Activated naive CD8-positive, alpha-beta T cell treated with anti-CD3 and anti-CD28 coated beads, Interleukin-2, amount 50 U/mL, for 16 hours (primary cell): ENCODE data around the gene CLASP1.
"Not testable (repeated sequence)": the region's sequence is repeated elsewhere in the genome, so short reads cannot be mapped to it uniquely, and the experiment has no call there.

ENCODE experiments used
- DNase-seq: peaks from one replicate; pipeline ENCODE4 v3.0.0-alpha.2; 2020; ENCODE audit warnings: low read depth, low spot score

Gene CLASP1

DNA sequence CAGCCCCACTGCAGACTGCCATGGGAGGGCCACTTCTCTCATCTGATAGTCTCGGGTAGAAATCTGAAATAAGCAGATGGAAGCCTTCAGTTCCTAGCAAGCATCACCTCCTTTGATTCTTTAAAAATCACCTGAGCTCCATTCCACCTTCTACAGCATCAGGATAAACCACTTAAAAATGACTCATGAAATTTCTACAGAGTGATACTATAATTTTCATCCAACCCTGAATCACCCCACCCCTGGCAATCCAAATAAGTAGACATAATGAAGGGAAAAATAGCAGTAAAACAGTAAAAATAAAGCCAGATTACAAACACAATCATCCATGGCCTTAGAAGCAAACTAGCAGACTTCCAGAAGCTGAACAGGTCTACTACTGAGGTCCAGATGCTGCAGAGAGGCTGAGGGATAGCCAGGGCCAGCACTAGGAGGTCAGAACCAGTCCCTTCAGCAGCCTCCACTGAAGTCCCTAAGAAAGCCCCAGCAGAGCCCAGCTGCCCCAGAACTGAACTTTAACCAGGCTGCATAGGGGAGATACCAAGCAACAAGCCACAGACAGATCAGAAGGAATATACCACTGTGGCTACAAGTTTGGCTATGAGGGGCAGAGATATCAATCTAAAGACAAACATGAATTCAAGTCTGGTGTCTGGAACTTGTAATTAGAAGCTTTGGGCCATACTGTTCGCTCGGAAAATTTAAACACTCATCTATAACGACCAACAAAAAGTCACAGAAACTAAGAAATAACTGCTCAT is 173.3 kb downstream of the CLASP1 start:
- no peak for DNase-seq

DNA sequence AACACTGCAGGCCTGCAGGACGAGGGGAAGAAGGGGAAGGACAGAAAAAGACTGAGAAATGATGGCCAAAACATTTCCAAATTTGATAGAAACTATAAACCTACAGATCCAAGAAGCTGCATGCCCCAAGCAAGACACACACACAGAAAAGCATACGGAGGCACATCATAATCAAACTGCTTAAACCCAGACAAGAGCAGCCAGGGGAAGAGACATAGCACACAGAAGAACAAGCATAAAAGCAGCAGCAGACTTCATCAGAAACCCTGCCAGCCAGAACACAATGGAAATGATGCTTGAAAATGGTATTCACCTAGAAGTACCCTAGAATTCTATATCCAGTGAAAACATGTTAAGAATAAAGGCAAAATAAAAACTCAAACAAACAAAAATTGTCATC is 175.8 kb downstream of the CLASP1 start:
- DNase-seq, result no peak

DNA sequence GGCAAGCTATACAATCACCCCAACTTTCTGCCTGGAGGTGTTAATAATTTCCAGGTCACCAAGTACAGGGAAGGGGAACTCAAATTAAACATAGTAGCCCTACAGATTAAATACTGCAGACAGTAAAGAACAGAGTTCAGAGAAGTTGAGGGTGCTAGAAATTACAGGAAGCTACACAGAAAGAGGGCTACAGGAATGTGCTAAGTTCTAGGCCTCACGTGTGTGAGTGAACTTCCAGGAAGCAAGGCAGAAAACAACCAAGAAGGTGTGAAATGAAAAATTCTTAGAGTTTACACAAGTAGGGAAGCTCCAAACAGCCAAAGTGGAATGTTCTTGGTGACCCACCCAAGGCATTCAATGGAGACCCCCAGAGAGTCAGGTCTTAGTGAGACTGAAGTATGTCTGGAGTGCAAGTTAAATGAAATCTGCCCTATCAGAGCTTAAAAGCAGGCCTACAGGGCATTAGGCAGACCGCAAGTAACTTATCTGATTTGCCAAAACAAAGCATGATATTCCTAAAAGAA is 176.7 kb downstream of the CLASP1 start:
- no peak for DNase-seq

DNA sequence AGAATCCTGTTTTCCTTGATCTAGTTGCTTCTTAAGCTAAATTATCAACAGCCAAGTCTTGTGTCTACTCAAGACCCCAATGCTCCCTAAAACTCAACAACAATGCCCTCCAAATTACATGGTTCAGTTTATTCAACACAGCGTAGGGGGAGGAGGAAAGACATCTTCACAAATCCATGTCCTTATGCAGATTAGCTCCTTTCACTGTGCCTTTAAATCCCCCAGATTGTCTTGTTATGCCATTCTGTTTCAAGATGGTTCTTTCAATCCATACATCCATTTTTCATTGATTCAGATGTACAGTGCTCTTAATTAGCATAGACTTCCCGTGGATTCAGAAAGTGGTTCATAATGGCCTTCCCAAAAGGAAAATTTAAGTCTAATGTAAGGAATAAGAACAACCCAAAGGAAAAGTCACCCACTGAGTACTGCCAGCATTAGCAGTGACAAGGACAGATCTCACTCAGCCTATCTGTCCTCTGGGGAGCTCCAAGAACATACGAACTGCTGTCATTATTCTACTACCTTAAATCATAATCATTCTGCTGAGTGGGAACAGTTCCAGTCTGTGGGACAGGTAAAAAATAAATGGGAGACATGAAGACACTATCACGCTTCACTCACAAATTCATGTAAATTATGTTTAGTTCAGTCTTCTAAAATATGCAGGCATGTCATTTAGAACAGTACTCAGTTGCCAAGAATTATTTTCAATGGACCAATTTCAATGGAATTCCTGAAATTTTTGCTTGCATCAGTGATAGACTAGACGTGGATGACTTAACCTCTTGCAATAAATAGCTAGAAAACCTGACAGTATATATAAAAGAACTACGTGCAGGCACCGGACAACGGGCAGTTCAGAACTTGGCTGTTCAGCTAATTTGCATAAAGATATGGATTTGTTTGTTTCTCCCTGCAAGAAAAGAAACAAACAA is 177.5 kb downstream of the CLASP1 start:
- no peak for DNase-seq

DNA sequence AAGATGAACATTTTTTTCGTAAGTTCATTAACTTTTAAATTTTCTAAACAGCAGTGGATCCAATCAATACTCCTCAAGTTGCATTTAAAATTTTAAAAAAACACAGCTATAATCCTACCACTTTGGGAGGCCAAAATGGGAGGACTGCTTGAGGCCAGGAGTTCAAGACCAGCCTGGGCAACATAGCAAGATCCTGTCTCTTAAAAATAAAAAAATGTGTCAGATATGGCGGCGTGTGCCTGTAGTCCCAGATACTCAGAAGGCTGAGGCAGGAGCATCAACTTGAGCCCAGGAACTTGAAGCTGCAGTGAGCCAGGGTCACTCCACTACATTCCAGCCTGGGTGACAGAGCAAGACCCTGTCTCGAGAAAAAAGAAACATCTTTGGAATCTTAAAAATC is 178.3 kb downstream of the CLASP1 start:
- no peak for DNase-seq

DNA sequence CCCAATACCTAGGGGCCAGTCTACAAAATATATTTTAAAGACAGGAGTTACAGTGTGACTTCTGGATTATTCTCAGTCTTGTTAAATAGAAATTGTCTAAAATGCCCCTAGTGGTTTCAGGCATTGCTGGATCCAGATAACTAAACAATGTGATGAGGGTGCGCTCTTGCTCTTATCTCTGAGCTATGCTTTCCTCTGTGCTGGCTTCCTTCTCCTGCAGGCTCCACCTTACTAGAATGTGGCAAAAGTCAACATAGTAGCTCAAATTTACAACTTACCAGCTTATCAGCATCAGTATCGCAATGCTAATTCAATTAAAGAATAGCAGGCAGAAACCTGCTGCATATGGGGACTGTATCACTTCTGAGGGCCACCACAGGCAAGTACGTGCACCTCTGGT is 179.9 kb downstream of the CLASP1 start:
- DNase-seq, result no peak

DNA sequence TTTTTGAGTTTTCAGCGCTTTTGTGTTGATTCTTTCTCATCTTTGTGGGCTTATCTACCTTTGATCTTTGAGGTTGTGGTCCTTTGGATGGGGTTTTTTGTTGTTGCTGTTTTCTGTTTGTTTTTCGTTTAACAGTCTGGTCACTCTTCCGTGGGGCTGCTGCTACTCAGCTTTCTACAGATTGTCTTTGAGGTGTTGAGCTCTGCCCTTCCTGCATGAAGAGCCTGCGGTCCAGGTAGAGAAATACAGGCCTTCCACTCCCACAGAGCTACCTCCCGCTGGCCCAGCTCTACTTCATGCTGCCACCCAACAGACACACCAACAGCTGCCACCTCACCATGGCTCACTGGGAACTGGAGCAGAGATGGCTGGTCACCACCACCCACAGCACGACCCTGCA is 180.3 kb downstream of the CLASP1 start:
- no peak for DNase-seq

DNA sequence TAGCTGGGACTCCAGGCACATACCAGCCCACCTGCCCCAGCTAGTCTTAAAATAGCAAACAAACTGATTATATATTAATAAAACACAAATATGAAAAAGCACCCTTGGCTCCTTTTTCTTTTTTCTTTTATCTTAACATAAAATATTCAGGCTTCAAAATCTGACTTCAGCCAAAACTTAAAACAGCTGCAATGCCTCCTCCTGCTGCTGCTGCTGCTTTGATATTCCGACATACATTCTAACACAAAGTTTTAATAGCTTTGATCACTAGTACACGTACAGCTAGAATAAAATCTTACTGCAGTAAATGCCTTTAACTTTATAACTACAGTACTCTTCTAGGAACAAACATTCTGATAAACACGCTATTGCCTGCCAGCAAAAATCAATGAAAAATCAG is 190.0 kb downstream of the CLASP1 start:
- DNase-seq, result no peak

DNA sequence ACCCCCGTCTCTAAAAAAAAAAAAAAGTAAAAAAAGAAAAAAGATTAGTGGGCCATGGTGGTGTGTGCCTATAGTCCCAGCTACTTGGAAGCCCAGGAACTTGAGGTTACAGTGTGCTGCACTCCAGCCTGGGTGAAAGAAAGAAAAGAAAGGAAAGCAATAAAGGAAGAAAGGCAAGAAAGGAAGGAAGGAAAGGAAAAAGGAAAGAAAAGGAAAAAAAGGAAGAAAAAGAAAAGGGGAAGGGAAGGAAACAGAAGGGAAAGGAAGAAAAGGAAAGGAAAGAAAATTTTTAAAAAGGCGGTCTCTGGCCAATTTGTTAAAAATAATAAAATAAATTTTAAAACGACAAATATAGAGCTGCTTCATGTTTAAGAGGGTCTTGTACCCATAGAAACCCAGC is 192.9 kb downstream of the CLASP1 start:
- DNase-seq, result no peak

DNA sequence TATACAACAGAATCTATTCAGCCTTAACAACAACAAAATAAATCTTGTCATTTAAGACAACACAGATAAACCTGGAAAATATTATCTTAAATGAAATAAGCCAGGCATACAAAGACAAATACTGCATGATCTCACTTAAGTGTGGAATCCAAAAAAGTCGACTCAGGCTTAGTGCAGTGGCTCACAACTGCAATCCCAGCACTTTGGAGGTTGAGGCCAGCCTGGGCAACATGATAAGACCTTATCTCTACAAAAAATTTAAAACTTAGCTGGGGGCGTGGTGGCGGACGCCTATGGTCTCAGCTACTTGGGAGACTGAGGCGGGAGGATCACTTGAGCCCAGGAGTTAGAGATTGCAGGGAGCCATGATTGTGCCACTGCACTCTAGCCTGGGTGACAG is 193.8 kb downstream of the CLASP1 start:
- DNase-seq, result no peak

DNA sequence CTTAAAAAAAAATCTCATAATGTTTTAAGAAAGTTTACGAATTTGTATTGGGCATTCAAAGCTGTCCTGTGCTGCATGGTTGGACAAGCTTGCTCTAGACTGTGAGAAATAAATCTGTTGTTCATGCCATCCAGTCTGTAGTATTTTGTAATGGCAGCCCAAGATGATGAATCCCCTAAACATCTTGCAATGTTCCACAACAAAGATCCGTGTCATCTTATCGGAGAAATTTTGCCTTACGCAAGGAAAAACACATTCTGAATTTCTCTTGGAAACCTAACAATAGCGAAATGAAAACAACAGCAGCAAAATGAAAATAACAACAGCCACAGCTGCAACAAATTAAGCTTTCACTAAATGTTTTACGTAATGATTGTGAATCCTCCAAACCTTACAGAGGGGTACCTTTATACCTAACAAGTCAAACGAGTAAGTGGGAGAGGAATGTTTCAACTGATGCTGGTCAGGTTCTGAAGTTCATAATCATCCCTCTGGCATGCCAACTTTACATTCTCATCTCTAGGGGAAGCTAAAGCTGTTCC is 194.6 kb downstream of the CLASP1 start:
- no peak for DNase-seq

DNA sequence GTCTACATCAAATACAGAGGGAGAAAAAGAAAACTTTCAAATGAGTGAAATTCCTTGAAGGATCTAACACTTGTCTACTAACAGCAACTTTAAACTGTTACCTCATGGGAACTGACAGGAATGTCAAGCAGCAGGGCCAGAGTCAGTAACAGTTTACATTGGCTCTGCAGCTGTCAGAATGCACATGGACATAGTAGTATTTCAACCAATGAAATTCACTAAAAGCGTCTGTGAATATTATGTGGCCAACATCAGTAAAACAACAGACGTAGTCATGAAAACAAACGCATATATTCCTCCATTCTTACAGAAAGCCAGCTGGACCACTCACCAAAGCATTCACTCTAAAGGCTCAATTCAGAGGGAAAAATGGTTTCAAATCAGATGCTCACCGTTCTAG is 197.9 kb downstream of the CLASP1 start:
- no peak for DNase-seq

DNA sequence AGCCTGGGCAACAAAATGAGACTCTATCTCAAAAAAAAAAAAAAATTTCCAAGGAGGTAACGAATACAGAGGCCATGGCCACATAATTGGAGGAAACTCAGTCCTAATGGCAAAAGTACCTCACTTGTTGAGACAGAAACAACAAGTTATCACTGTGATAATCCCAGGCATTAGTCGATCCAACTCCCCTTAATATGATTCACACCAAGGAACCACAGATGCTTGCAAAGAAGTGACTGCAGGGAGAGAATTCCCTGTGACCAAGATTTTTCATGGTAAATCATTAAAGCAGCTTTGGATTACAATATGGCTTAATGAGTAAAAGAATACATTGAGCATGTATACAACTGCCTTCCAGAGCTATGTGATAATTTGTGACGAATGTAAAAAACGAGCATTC is 199.0 kb downstream of the CLASP1 start:
- no peak for DNase-seq

DNA sequence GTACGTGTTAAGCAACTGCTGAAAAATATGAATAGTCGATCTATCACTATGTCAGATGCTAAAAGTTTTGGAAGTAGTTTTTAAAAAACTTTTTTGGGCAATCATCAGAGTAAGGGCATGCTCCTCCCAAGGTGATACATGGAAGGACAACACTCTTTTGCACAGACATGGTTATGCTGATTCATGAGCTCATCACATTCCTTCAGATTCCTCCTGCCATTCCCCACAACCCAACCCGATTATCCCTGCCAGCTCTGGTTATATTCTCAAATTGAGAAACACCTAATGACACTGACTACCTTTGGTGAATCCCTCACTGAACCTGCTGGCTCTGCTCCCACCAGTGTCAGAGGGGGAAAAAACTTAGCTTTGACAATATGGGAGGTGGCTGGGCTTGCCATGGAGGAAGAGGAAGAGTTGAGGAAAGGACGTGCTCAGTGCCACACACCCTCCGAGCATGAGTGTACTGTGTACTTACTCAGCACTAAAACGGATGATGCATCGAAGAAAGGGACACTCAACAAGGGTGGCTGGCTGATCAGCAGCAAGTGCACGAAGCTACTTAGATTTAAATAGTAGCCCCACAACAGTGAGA is 202.5 kb downstream of the CLASP1 start:
- no peak for DNase-seq

DNA sequence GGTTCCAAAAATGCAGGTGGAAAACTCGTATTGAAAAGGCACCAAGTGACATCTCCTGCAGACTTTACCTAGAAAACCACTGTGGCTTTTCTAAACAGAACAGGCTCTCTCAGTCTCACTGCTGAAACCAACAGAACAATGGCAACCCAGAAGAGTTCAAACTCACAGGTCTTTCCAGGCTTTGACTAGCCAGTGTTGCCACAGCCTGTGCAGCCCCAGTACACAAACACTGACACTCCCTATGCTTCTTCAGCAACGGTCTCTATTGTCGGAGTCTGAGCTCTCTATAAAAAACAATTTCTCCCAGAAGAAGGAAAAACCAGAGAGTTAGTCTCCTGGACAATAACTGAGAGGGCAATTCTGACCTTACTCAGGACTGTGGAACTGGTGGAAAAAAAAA is 206.4 kb downstream of the CLASP1 start:
- no peak for DNase-seq

DNA sequence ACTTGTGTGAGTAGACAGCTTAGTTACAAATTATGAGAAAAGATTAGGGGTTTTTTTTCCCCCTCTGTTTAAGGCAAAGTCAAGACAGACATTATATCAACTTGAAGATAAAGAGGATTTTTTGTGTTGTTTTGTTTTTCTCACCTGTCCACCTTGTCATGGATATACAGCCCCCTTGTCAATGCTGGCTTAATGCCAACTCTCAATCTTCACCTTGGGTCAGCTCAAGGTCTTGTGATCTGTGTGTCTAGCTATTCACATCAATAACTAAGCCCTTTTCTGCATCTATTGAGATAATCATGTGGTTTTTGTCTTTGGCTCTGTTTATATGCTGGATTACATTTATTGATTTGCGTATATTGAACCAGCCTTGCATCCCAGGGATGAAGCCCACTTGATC is 211.0 kb downstream of the CLASP1 start:
- DNase-seq, result not testable (repeated sequence)

DNA sequence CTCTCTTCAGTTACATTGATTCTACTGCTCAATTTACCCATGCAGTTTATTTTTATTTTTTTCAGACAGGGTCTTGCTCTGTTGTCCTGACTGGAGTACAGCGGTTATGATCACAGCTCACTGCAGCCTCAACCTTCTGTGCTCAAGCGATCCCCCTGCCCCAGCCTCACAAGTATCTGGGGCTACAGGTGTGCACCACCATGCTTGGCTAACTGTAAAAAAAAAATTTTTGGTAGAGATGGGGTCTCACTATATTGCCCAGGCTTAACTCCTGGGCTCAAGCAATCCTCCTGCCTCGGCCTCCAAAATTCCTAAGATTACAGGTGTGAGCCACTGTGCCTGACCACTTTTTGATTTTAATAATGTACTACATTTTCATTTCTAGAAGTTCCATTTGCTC is 212.3 kb downstream of the CLASP1 start:
- DNase-seq, result no peak

DNA sequence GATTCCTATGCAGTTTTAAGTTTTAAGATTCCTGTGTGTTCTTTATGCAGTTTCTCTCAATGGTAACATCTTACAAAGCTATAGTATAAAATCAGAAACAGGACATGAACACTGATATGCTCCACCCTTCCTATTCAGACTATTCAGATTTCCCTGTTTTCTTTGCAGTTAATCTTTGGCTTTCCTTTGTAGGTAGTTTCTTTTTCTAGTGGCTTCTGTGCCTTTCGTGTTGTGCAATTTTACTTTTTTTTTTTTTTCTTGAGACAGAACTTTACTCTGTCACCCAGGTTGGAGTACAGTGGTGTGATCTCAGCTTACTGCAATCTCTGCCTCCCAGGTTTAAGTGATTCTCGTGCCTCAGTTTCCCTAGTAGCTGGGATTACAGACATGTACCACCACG is 213.5 kb downstream of the CLASP1 start:
- DNase-seq, result no peak

DNA sequence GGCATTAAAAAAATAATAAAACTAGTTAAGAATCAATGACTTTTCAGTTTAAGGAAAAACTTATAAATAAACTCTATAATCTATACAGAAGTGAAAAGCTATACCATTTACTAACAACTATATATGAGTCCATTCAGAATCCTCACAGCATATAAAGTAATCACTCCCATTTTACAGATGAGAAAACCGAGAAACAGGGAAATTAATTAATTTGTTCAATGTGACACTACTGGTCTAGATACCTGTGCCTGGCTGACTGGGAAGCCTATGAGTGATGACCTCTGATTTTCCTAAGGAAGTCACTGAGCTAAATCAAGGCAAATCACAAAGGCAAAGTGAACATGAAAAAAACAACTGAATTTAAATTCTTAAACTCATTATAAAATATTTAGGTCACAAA is 218.0 kb downstream of the CLASP1 start:
- no peak for DNase-seq

DNA sequence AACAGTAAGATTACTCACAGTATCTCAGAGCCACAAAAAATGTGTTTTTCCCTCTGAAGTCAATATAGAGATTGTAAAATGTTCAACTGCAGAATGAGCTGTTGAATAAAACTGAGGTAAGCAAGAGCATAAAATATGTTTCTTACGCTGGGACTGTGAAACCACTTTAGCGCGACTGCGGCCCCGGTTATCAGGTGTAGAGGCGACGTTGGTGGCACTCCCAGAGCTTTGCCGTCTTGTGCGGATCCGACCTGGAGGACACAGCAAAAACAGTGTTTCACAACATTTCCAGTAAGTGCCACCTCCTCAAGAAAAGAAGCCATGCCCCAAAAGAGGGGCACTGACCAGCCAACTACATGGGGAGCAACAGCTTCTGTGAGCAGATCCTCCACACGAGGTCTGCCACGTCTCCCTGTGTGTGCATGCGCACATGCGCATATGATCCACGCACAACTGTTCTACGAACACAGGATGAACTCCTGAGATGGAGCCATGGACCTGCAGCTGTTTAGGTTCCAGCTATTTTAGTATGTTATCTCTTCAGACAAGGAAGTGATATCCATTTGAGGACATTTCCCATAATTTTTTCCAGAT is 219.2 kb downstream of the CLASP1 start:
- DNase-seq, result no peak

DNA sequence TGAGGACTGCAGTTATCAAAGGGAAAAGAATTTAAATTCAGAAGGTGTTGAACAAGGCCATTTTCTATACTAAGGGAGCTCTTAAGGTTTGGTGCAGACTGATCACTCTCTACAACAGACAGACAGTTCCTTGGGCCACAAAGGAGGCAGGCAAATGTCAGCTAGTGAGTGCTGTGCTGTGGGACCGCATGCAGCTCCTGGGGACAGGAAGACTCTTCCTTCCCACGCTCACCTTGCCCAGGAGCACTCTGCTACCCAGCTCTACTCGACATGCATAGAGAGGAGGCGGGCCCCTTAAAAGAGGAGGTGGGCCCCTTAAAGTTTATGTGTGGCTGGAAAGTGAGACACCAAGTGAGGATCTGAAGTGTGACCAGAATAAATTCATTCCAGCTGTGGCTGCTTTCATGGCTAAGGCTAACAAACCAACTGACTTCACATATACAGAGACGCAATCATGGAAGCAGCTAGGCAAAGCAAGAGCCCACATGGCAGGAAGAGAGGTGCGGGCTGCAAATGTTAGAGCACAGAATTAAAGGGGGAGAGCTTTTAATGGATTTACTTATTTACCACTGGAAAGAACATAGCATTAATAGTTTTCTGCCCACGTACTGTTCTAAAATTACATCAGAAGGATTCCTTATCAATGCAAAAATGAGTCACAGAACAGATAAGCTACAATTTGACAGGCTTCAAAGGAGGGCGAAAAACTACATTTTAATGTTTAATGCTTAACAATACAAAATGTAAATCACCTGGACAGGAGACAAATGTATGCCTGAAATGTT is 220.0 kb downstream of the CLASP1 start:
- DNase-seq, result no peak
